Activated T-helper 2 cell treated with anti-CD3 and anti-CD28 coated beads, Interferon-gamma antibody, Interleukin-2, Interleukin-4, amounts not matched to agents 10 μg/mL and 5 μg/mL and 100 μg/mL, durations not matched to agents 14 hours and 24 hours and 36 hours (primary cell): ENCODE data around the gene DDOST. TPM values are rescaled to one million over a fixed set of nuclear protein-coding genes. Genes with fewer than 3 reads are reported as not detected.

Experiments
- DNase-seq: peaks from one replicate; pipeline ENCODE4 v3.0.0; 2021; ENCODE audit warnings: low spot score
- H3K27ac Mint-ChIP-seq: one replicate; pipeline ENCODE4 v1.8.0; 2021; ENCODE audit warnings: mixed read lengths
- H3K27me3 Mint-ChIP-seq: one replicate; pipeline ENCODE4 v1.8.0; 2021; ENCODE audit warnings: low read depth, mixed read lengths
- H3K36me3 Mint-ChIP-seq: one replicate; pipeline ENCODE4 v1.8.0; 2021; ENCODE audit warnings: low read depth, mixed read lengths
- H3K4me1 Mint-ChIP-seq: one replicate; pipeline ENCODE4 v1.8.0; 2021; ENCODE audit warnings: low read depth, mixed read lengths
- H3K4me3 Mint-ChIP-seq: one replicate; pipeline ENCODE4 v1.8.0; 2021; ENCODE audit warnings: low read depth, mild to moderate bottlenecking, moderate library complexity, mixed read lengths
- H3K9me3 Mint-ChIP-seq: one replicate; pipeline ENCODE4 v1.8.0; 2021; ENCODE audit warnings: mixed read lengths
- intact Hi-C: fragments of 100-400 bp; cut with micrococcal nuclease; formaldehyde crosslinking; loops from one replicate; pipeline ENCODE4 v1.15.1; 2023
- total RNA-seq: library from RNA; stranded (reverse); gene quantifications from 2 replicates; pipeline ENCODE4 v1.2.3, GENCODE V29; 2022

The DDOST gene
- 184 and 186 TPM in 2 replicates for total RNA-seq

DNA sequence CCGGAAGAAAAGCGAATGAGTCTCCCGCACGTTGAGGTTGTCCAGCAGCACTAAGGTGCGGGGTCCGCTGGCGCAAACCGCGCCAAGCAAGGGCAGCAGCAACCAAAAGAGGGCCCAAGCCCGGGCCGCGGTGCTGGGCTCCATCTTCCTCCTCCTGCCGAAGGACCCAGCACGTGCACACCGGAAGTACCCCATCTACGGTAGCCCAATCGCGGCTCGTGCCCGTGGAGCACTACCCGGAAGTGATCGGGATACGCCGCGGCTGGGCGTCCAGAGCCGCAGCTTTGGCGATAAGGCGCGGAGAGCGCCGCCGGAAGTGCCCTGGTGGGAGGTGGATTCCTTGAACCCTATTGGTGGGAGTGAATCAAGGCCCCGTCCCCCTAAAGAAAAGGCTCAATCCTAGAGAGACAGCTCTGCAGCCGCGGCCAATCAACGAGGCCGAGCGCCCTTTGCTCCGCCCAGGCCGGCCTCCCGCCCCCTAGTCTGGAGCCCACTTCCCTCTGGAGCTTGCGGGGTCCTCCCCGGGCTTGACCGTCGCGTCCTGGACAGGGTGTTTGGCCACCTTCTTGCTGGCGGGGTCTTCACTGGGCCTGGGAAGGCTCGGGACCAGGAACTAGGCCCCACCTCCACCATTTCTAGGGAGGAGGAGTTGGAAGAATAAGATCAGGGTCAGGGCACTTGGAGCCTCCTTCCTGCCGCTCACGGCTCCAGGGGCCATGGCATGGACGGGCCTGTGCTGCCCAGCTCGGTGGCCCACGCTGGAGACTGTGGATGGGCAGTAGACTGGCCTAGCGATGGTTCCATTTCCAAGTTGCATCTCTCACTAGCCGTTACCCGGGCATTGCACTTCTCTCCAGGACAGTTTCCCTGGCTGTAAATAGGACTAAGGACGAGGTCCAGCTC, at the start of gene DDOST:
Gene DDOST (minus strand): TSS at position 163 of the 903 bp plus-strand sequence. CDS start 19 bp downstream, at position 144.
- H3K9me3 Mint-ChIP-seq, result no peaks in the 10 kb centered on the region
- peak within 1 kb of the TSS; percentile 94 for H3K4me3 Mint-ChIP-seq
- H3K4me1 Mint-ChIP-seq, result peaks cover 30% of the 10 kb centered on the region
- peak; percentile 94 for DNase-seq
- H3K27ac Mint-ChIP-seq, result peak within 1 kb of the TSS; percentile 96
- intact Hi-C loops, result no loop called here
- H3K27me3 Mint-ChIP-seq, result no peaks in the 10 kb centered on the region
- peaks cover 41% of the 10 kb centered on the region for H3K36me3 Mint-ChIP-seq

DNA sequence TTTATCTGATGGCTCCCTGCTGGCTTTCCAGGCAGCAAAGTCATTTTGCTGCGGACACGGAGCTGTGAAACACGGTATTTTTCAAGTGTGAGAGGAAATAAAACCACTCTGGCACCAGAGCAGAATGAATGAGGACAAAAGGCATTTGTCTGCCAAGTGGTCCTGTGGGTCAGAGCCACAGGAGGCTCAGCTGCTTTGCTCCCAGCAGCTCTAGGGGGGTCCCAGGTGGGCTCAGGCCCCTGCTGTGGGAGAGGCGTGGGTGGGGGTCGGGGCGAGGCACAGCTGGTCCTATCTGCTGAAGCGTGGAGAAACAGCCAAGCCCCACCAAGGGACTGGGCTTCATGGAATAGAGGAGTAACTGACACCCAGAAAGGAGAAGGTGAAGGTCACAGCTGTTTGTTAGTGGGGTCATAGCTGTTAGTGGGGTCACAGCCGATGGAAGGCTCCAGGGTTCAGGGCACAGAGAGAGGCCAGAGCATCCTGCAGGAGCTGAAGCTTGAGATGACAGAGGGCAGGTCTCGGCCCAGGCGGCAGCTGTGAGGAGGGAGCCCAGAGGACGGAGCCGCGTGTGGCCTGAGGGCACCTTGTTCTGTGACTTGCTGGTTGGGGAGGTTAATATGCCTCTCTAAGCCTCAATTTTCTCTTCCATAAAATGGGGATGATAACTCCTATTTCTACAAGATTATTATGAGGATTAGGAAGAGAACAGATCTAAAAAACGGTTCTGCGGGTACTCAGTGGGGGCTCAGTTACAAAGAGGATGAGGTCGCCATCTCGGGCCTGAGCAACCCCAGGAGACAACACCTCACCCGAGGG, 49.5 kb upstream of the DDOST start:
- Mint-ChIP-seq H3K4me1 (no peaks in the 10 kb centered on the region), H3K27ac (no peak overlapping the region), H3K36me3 (no peaks in the 10 kb centered on the region), H3K27me3 (peaks cover under 1% of the 10 kb centered on the region), H3K4me3 (no peak overlapping the region), H3K9me3 (no peaks in the 10 kb centered on the region)
- DNase-seq, result no peak
- intact Hi-C loops, result no loop called here

DNA sequence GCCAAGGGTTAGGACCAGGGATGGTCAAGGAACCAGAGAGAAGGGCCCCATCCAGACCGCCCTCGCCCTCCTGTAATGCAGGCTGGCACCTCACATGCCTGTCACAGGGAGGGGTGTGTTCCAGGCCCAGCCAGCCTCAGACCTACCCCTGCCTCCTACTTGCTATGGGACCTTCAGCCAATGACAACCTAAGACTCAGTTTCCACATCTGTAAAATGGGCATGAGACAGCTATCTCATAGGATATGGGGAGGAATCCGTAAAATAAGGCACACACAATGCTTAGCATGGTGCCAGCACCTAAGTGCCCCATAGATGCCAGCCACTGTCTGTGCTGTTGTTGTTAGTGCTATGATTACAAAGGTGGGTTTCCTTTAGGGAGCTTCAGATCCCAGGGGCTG, 48.7 kb upstream of the DDOST start:
- H3K9me3 Mint-ChIP-seq, result no peaks in the 10 kb centered on the region
- no peak overlapping the region for H3K4me3 Mint-ChIP-seq
- no peak for DNase-seq
- H3K27me3 Mint-ChIP-seq, result no peaks in the 10 kb centered on the region
- no peak overlapping the region for H3K27ac Mint-ChIP-seq
- H3K4me1 Mint-ChIP-seq, result no peaks in the 10 kb centered on the region
- intact Hi-C loops, result no loop called here
- no peaks in the 10 kb centered on the region for H3K36me3 Mint-ChIP-seq

DNA sequence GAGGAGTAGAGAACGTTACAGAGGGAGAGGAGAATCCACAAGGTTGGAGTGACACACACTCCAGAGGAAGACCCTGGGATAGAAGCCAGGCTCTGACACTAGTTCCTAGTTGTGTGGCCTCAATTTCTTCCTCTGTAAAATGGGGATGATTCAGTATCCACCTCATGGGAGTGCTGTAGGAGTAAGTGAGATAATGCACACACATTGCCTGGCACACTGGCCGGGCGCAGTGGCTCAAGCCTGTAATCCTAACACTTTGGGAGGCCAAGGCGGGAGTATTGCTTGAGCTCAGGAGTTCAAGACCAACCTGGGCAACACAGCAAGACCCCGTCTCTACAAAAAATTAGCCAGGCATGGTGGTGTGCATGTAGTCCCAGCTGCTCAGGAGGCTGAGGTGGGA, 47.7 kb upstream of the DDOST start:
- intact Hi-C loops, result no loop called here
- DNase-seq, result no peak
- no peaks in the 10 kb centered on the region for H3K27me3 Mint-ChIP-seq
- no peak overlapping the region for H3K4me3 Mint-ChIP-seq
- H3K27ac Mint-ChIP-seq, result no peak overlapping the region
- no peaks in the 10 kb centered on the region for H3K36me3 Mint-ChIP-seq
- no peaks in the 10 kb centered on the region for H3K9me3 Mint-ChIP-seq
- H3K4me1 Mint-ChIP-seq, result no peaks in the 10 kb centered on the region

DNA sequence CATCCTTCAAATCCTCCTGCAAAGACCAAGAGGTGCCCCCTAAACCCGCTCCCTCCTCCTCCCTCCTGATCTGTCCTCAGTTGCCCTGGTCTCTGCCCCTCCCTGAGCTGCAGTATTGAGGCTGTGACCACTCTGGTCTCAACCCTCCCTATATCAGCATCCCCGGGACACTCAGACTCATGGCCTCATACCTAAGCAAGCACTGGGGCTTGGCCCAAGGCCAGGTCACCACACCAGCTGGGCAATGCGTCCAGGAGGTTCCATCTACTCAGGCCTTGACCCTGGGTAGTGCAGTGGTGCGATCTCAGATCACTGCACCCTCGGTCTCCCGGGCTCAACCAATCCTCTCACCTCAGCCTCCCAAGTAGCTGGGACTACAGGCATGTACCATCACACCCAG, 46.9 kb upstream of the DDOST start:
- no peak overlapping the region for H3K4me3 Mint-ChIP-seq
- no peaks in the 10 kb centered on the region for H3K4me1 Mint-ChIP-seq
- no peaks in the 10 kb centered on the region for H3K36me3 Mint-ChIP-seq
- no peak overlapping the region for H3K27ac Mint-ChIP-seq
- DNase-seq, result no peak
- no peaks in the 10 kb centered on the region for H3K27me3 Mint-ChIP-seq
- no peaks in the 10 kb centered on the region for H3K9me3 Mint-ChIP-seq
- intact Hi-C loops, result no loop called here

DNA sequence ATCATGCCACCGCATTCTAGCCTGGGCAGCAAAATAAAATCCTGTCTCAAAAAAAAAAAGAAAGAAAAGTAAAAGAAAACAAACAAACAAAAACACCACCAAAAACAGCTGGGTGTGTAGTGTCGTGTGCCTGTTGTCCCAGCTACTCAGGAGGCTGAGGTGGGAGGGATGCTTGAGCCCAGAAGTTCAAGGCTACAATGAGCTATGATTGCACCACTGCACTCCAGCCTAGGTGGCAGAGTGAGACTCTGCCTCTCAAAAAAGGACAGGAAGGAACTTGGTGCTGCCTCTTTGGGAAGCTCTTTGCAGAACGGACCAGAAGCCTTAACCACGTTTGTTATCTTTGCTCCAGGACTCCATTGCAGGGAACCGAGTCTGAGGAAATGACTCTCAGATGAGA, 45.7 kb upstream of the DDOST start:
- Mint-ChIP-seq H3K9me3 (no peaks in the 10 kb centered on the region), H3K4me3 (no peak overlapping the region), H3K27ac (no peak overlapping the region), H3K27me3 (no peaks in the 10 kb centered on the region), H3K36me3 (no peaks in the 10 kb centered on the region), H3K4me1 (no peaks in the 10 kb centered on the region)
- intact Hi-C loops, result no loop called here
- DNase-seq, result no peak

DNA sequence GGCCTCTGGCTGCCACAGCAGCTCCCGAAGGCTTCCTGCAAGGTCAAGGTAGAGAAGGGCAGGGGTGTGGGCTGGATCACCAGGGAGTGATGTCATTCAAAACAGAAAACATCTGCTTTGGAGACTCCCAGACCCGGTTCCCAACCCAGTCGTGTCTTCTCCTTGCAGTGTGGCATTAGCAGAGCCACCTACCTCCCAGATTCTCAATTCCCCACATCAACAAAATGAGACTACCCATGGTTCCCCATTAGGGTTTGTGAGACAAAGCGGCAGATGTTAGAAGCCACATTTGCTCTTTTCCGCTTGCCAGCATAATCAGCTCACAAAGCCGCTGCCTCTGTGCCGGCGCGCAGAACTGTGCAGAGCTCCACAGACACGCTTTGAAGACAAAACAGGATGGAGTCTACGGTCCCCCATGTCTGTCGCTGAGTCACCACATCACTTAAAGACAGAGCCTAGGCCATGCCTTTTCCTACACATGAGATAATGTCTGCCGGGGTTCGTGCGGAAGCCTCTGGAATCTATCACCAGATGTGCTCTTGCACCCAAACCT, 44.1 kb upstream of the DDOST start:
- Mint-ChIP-seq H3K9me3 (no peaks in the 10 kb centered on the region), H3K4me3 (no peak overlapping the region), H3K27me3 (no peaks in the 10 kb centered on the region), H3K36me3 (no peaks in the 10 kb centered on the region), H3K4me1 (no peaks in the 10 kb centered on the region), H3K27ac (no peak overlapping the region)
- intact Hi-C loops, result no loop called here
- no peak for DNase-seq

DNA sequence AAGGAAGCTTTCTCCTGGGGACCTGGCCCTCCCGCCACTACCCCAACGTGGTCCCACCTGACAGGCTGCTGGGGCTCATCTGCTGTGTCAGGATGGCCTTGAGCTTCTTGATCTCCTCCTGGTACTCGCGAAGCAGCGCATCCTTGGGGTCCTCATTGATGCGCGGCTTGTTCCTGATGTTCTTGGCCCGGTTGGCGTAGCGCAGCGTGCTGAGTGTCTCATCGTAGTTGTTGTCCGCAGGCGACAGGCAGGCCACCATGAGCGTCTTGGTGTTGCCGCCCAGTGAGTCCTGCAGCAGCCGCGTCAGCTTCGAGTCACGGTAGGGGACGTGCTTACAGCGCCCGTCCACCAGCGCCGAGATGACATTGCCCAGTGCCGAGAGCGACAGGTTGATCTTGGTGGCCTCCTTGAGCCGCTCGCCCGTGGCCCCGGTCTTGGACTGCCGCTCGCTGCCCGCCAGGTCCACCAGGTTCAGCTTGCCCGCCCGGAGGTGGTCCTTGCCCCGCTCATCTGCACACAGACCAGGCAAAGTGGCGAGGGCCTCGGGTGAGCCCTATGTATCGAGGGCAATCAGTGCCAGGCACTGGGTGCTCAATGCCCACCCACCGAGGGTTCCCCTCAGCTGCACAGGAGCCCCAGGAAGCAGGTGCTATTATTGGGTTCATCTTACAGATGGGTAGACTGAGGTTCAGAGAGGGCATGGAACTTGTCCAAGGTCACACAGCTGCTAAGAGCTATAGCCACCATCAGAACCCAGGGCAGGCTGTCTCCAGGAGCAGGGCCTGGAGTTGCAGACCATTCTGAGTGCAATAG, 43.4 kb upstream of the DDOST start:
- H3K4me3 Mint-ChIP-seq, result no peak overlapping the region
- no peaks in the 10 kb centered on the region for H3K36me3 Mint-ChIP-seq
- intact Hi-C loops, result no loop called here
- H3K27me3 Mint-ChIP-seq, result no peaks in the 10 kb centered on the region
- no peak for DNase-seq
- H3K4me1 Mint-ChIP-seq, result no peaks in the 10 kb centered on the region
- no peak overlapping the region for H3K27ac Mint-ChIP-seq
- H3K9me3 Mint-ChIP-seq, result no peaks in the 10 kb centered on the region

DNA sequence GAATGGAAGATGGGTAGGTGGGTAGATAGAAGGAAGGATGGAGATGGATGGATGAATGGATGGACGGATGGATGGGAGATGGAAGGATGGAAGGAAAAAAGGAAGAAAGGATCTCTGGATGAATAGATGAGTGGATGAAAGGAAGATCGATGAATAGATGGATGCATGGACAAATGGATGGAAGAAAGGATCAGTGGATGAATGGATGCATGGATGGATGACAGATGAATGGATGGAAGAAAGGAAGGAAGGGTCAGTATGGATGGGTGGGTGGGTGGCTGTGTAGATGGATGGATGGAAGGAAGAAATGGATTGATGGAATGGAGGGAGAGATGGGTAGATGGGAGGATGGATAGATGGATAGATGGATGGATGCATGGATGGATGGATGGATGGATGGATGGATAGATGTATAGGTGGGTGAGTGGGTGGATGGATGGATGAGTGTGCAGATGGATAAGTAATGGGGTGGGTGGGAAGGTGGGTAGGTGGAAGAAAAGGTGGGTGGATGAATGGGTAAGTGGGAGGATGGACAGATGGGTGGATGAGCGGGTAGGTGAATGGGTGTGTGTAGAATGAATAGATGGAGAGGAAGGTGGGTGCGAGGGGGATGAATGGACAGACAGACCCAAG, 42.1 kb upstream of the DDOST start:
- H3K27me3 Mint-ChIP-seq, result no peaks in the 10 kb centered on the region
- no peak for DNase-seq
- intact Hi-C loops, result no loop called here

DNA sequence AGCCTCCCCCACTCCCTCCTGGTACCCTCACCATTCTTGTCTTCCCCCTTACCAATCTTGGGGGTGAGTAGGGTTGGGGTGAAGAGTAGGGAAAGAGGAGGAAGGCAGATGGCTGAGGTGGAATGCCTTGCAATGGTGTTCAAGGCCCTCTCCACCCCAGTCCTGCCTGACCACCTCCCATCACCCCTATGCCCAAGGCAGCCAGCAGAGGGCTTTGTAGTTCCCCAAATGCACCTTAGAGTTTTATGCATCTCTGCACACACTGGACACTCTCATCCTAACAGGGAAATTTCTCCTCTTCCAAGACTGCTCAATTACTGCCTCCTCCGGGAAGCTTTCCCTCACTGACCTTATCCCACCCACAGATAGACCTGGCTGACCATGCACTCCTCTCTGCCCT, 41.2 kb upstream of the DDOST start:
- H3K36me3 Mint-ChIP-seq, result no peaks in the 10 kb centered on the region
- H3K27me3 Mint-ChIP-seq, result no peaks in the 10 kb centered on the region
- H3K27ac Mint-ChIP-seq, result no peak overlapping the region
- H3K9me3 Mint-ChIP-seq, result no peaks in the 10 kb centered on the region
- H3K4me3 Mint-ChIP-seq, result no peak overlapping the region
- intact Hi-C loops, result no loop called here
- DNase-seq, result no peak
- no peaks in the 10 kb centered on the region for H3K4me1 Mint-ChIP-seq

More for the DNA sequence above, 42.1 kb upstream of the DDOST start:
- Mint-ChIP-seq H3K4me3 (no peak overlapping the region), H3K27ac (no peak overlapping the region), H3K9me3 (no peaks in the 10 kb centered on the region), H3K4me1 (no peaks in the 10 kb centered on the region), H3K36me3 (no peaks in the 10 kb centered on the region)

DNA sequence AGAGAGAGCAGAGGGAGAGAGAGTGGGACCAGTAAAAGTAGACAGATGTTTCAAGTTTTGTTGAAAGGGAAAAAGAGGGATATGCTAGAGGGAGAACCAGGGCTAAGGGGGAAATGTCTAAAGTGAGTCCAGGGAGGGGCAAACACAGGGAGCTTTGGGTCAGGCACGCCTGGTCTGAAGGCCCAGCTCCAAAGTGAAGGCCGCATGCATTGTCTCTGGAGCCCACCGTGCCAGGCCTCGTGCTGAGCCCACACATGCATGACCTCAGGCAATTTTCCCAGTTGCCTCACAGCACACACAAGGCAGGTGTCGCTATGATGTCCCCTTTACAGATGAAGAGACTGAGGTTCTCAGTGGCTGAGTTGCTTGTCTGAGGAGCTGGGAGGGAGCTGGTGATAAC, 40.7 kb upstream of the DDOST start:
- no peak for DNase-seq

DNA sequence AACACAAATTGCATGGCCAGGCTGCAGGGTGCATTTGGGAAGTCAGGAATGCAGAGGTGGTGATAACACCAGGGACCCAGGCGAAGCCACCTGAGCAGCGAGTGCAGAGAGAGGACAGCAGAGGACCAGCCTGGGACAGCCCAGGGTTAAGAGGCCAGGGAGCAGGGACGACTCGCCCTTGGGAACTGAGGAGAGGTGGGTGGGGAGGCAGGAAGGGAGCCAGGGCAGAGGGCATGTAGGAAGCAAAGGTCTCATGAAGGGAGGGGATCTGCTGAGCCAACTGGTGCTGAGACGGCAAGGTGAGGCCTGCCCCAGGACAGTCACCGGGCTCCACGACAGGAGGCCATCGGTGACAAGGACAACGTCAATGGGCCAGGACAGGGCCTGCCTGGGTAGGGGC, 40.3 kb upstream of the DDOST start:
- H3K27ac Mint-ChIP-seq, result no peak overlapping the region
- no peaks in the 10 kb centered on the region for H3K36me3 Mint-ChIP-seq
- peaks cover 4% of the 10 kb centered on the region for H3K4me1 Mint-ChIP-seq
- no peak overlapping the region for H3K4me3 Mint-ChIP-seq
- intact Hi-C loops, result no loop called here
- no peaks in the 10 kb centered on the region for H3K27me3 Mint-ChIP-seq
- no peaks in the 10 kb centered on the region for H3K9me3 Mint-ChIP-seq
- no peak for DNase-seq

More for the DNA sequence above, 40.7 kb upstream of the DDOST start:
- H3K27ac Mint-ChIP-seq, result no peak overlapping the region
- H3K4me3 Mint-ChIP-seq, result no peak overlapping the region
- no peaks in the 10 kb centered on the region for H3K36me3 Mint-ChIP-seq
- H3K27me3 Mint-ChIP-seq, result no peaks in the 10 kb centered on the region
- peaks cover 2% of the 10 kb centered on the region for H3K4me1 Mint-ChIP-seq
- intact Hi-C loops, result no loop called here
- no peaks in the 10 kb centered on the region for H3K9me3 Mint-ChIP-seq
